Activated CD8-positive, alpha-beta T cell treated with anti-CD3 and anti-CD28 coated beads for 36 hours (primary cell): Measurements from ENCODE around the gene SLC48A1. TPM values are rescaled to one million over a fixed set of nuclear protein-coding genes. Genes with fewer than 3 reads are reported as not detected.

Experiments used
- ATAC-seq: fragments of 200-7000 bp; cut with Tn5 transposase; one replicate; pipeline ENCODE4 v1.10.0; 2021; ENCODE audit warnings: mild to moderate bottlenecking, moderate library complexity
- CTCF ChIA-PET: fragments of 350-600 bp; sonication (Branson Sonifier 250); formaldehyde crosslinking; loops from one replicate; lab custom pipeline; 2021; ENCODE audit warnings: antibody characterized with exemption; lab: Charles Lee
- POLR2A ChIA-PET: fragments of 350-600 bp; sonication (Branson Sonifier 250); formaldehyde crosslinking; loops from one replicate; lab custom pipeline; 2021; ENCODE audit warnings: antibody characterized with exemption; lab: Charles Lee
- DNase-seq: peaks from one replicate; pipeline ENCODE4 v3.0.0-alpha.2; 2020
- H3K27ac Mint-ChIP-seq: one replicate; pipeline ENCODE4 v1.8.0; 2021; ENCODE audit warnings: mild to moderate bottlenecking, mixed read lengths
- H3K27me3 Mint-ChIP-seq: one replicate; pipeline ENCODE4 v1.8.0; 2021; ENCODE audit warnings: mixed read lengths
- H3K36me3 Mint-ChIP-seq: one replicate; pipeline ENCODE4 v1.8.0; 2021; ENCODE audit warnings: low read depth, mixed read lengths
- H3K4me1 Mint-ChIP-seq: one replicate; pipeline ENCODE4 v1.8.0; 2021; ENCODE audit warnings: low read depth, mixed read lengths
- H3K4me3 Mint-ChIP-seq: one replicate; pipeline ENCODE4 v1.8.0; 2021; ENCODE audit warnings: mild to moderate bottlenecking, moderate library complexity, mixed read lengths
- H3K9me3 Mint-ChIP-seq: one replicate; pipeline ENCODE4 v1.8.0; 2021; ENCODE audit warnings: mixed read lengths
- intact Hi-C: fragments of 100-400 bp; cut with micrococcal nuclease; formaldehyde crosslinking; loops from one replicate; pipeline ENCODE4 v1.10.0; 2022
- total RNA-seq, 2 experiments: library from RNA; stranded (reverse); gene quantifications; one replicate each; pipeline ENCODE4 v1.2.3, GENCODE V29; 2021
- TF ChIP-seq, protein P1 (sequence below): fragments of 200-600 bp; IDR thresholded peaks from one replicate; pipeline ENCODE4 v1.8.0; 2022; ENCODE audit warnings: antibody characterized with exemption, mild to moderate bottlenecking

The SLC48A1 gene
- total RNA-seq, 2 experiments from 2014 or later = 8.8 to 10.2 TPM

GRCh38 chr12:47730341-47730744 lies 42.7 kb upstream of the SLC48A1 start:
- POLR2A ChIA-PET = interaction anchor here (2.0 kb wide), 1 partner anchor 12 kb away, joined by 6 read pairs; no protein-coding TSS in a partner anchor
- Mint-ChIP-seq H3K27me3 (no peaks in the 10 kb centered on the region), H3K9me3 (no peaks in the 10 kb centered on the region), H3K4me1 (peaks cover 3% of the 10 kb centered on the region), H3K27ac (no peak overlapping the region), H3K36me3 (no peaks in the 10 kb centered on the region), H3K4me3 (no peak overlapping the region)
- TF ChIP-seq, protein P1, sequence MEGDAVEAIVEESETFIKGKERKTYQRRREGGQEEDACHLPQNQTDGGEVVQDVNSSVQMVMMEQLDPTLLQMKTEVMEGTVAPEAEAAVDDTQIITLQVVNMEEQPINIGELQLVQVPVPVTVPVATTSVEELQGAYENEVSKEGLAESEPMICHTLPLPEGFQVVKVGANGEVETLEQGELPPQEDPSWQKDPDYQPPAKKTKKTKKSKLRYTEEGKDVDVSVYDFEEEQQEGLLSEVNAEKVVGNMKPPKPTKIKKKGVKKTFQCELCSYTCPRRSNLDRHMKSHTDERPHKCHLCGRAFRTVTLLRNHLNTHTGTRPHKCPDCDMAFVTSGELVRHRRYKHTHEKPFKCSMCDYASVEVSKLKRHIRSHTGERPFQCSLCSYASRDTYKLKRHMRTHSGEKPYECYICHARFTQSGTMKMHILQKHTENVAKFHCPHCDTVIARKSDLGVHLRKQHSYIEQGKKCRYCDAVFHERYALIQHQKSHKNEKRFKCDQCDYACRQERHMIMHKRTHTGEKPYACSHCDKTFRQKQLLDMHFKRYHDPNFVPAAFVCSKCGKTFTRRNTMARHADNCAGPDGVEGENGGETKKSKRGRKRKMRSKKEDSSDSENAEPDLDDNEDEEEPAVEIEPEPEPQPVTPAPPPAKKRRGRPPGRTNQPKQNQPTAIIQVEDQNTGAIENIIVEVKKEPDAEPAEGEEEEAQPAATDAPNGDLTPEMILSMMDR = no peak
- DNase-seq = no peak
- no peak for ATAC-seq
- intact Hi-C loops = no loop called here
- CTCF ChIA-PET = interaction anchor here (1.1 to 5.3 kb wide), 4 partner anchors 12 to 48 kb away, joined by 4 to 49 read pairs (median 6); no protein-coding TSS in a partner anchor

DNA sequence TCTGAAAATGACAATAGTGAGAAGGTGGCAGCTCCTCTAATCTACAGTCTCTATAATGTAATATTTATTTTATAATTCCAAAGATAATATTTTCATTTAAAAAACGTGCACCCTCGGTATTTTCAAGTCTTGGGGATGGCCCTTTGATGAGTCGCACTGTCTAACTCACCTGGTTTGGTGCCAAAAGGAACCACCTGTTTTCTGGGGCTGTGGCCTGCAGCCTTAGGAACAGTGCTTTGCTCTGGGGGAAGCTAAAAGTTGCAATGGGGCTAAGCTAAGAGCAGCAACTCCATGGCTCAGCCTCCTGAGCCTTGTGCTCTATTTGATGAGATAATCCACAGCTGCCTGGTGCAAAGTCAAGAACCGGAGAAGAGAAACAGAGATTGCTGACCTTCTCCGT lies 41.3 kb upstream of the SLC48A1 start:
- Mint-ChIP-seq H3K27me3 (no peaks in the 10 kb centered on the region), H3K4me1 (no peaks in the 10 kb centered on the region), H3K9me3 (no peaks in the 10 kb centered on the region), H3K27ac (no peak overlapping the region), H3K4me3 (no peak overlapping the region), H3K36me3 (no peaks in the 10 kb centered on the region)
- CTCF ChIA-PET = interaction anchor here (0.8 to 5.3 kb wide), 3 partner anchors 10 to 35 kb away, joined by 3 to 54 read pairs (median 49); no protein-coding TSS in a partner anchor
- DNase-seq (no peak), ATAC-seq (no peak)
- TF ChIP-seq, protein P1 = no peak
- intact Hi-C loops = no loop called here
- POLR2A ChIA-PET = interaction anchor here (0.8 to 2.0 kb wide), 2 partner anchors 11 to 30 kb away, joined by 3 to 6 read pairs; no protein-coding TSS in a partner anchor

- TF ChIP-seq, protein P1 = no peak
- DNase-seq (no peak), ATAC-seq (no peak)
- POLR2A ChIA-PET = interaction anchor here (0.8 to 2.0 kb wide), 2 partner anchors 10 to 29 kb away, joined by 3 to 6 read pairs; no protein-coding TSS in a partner anchor
- H3K27ac Mint-ChIP-seq = no peak overlapping the region
- H3K4me1 Mint-ChIP-seq = no peaks in the 10 kb centered on the region
- H3K9me3 Mint-ChIP-seq = no peaks in the 10 kb centered on the region
- H3K27me3 Mint-ChIP-seq = no peaks in the 10 kb centered on the region
- H3K4me3 Mint-ChIP-seq = no peak overlapping the region
- intact Hi-C loops = no loop called here
- no peaks in the 10 kb centered on the region for H3K36me3 Mint-ChIP-seq
- CTCF ChIA-PET = interaction anchor here (1.3 to 5.3 kb wide), 4 partner anchors 10 to 40 kb away, joined by 3 to 54 read pairs (median 27); no protein-coding TSS in a partner anchor
Observed at GRCh38 chr12:47732504-47732903, 40.5 kb upstream of the SLC48A1 start.

DNA sequence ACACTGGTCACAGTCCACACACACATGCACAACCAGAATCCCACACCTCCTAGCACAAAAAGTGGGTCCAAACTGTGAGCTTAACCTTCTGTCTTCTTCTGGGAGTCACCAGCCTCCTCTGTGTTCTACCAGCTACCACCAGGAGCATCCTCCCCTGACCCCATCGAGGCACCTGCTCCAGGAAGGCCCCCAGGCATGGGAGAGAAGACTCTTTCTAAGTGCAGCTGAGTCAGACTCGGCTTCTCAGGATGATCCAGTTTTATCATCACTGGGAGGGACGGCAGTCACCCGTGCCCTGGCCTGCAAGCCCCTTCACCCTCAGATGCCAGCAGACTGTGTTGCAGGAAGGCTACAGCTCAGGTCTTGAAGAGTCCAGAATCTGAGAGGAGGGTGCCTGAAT lies 39.9 kb upstream of the SLC48A1 start:
- no peaks in the 10 kb centered on the region for H3K4me1 Mint-ChIP-seq
- no peaks in the 10 kb centered on the region for H3K27me3 Mint-ChIP-seq
- no peak for DNase-seq
- TF ChIP-seq, protein P1 = no peak
- intact Hi-C loops = no loop called here
- ATAC-seq = no peak
- POLR2A ChIA-PET = interaction anchor here (0.9 to 1.5 kb wide), 3 partner anchors 10 to 49 kb away, joined by 3 read pairs; no protein-coding TSS in a partner anchor
- H3K36me3 Mint-ChIP-seq = no peaks in the 10 kb centered on the region
- no peak overlapping the region for H3K27ac Mint-ChIP-seq
- no peak overlapping the region for H3K4me3 Mint-ChIP-seq
- CTCF ChIA-PET = interaction anchor here (0.6 to 5.3 kb wide), 7 partner anchors 9 to 172 kb away, joined by 3 to 54 read pairs (median 5); partner anchors contain the start of gene VDR
- no peaks in the 10 kb centered on the region for H3K9me3 Mint-ChIP-seq

DNA sequence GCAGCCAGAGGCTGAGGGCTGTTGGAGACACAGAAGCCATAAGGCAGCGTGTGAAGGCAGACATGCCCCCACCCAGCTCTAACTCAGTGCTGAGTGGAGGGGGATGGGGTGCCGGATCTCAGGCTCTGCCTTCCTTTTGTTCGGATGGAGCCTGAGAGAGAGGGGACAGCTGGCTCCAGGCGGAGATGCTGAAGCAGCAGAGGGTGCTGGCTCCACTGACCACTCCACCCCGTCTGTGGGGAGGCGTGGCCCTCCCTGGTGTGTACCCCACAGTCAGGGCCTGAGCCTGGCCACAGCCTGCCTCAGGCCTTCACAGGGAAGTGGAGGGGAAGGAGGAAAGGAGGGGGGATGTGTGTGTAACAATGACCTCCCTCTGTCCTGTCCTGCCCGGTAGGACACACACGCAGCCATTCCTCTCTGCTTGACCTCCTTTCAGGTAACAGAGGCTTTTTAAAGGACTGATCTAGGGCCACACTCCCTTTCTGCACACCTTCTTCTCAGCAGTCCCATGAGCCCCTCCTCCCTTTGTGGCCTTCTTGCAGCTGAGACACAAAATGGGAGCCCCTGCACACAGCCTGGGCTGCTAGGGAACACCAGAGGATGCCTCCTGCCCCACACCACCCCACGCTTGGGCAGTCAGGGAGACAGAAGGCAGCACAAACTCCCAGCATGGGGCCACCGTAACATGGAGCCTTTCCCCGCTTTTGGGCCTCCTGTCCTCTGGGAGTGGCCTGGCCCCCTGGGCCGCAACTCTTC lies 38.1 kb upstream of the SLC48A1 start:
- Mint-ChIP-seq H3K36me3 (no peaks in the 10 kb centered on the region), H3K9me3 (no peaks in the 10 kb centered on the region), H3K27me3 (no peaks in the 10 kb centered on the region), H3K4me3 (no peak overlapping the region), H3K27ac (no peak overlapping the region), H3K4me1 (peaks cover 7% of the 10 kb centered on the region)
- DNase-seq = no peak
- POLR2A ChIA-PET = interaction anchor here (1.5 kb wide), 1 partner anchor 16 kb away, joined by 3 read pairs; no protein-coding TSS in a partner anchor
- ATAC-seq = no peak
- CTCF ChIA-PET = interaction anchor here (2.2 to 10.6 kb wide), 3 partner anchors 19 to 32 kb away, joined by 5 to 355 read pairs (median 49); partner anchors contain the start of gene RAPGEF3
- TF ChIP-seq, protein P1 = no peak
- intact Hi-C loops = no loop called here
